ENCODE data around the gene MYD88.

Gene MYD88

GRCh38 chr3:38168151-38169026, 29.9 kb downstream of the MYD88 start:
- no peak for DNase-seq

DNA sequence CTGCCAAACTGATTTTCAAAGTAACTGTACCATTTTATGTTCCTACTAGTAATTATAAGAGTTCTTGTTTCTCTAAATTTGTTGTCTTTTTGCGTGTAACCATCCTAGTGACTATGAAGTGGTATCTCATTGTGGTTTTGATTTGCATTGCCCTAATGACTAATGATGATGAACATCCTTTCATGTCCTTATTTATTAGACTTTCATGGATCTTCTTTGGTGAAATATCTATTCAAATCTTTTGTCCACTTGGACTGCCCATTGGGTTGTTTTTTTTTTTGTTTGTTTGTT, 30.5 kb downstream of the MYD88 start:
- no peak for DNase-seq

DNA sequence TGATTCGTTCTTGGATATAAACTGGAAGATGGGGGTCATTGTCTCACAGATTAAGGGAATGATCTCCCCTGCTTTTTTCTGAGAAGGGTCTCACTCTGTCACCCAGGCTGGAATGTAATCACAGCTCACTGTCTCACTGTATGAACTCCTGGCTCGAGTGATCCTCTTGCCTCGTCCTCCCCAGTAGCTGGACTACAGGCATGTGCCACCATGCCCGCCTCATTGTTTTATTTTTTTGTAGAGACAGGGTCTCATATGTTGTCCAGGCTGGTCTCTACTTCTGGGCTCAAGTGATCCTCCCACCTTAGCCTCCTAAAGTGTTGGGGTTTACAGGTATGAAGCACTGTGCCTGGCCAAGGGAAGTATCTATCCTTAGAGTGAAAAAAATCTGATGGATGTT, 32.3 kb downstream of the MYD88 start:
- no peak for DNase-seq

DNA sequence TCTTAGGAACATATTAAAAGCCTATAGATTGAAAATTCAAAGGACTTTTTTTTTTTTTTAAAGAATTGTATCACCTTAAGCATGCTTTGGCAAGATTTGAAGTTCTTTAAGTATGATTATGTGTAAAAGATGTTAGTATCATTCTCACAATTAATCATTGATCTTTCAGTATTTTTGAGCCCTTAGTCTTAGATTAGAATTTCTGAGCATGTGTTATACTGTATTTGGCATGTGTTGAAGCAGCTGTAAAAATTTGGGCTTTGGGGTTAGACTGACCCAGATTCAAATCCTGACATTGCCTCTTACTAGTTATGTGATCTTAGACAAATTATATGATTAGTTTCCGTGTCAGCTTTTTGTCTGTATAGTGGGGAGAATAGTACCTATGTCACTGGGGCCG, 33.2 kb downstream of the MYD88 start:
- DNase-seq: no peak

- DNase-seq: no peak
Observed at GRCh38 chr3:38173834-38174418, 35.5 kb downstream of the MYD88 start.

- no peak for DNase-seq
Observed at GRCh38 chr3:38177181-38177580, 38.7 kb downstream of the MYD88 start.

GRCh38 chr3:38186781-38187180, 48.3 kb downstream of the MYD88 start:
- no peak for DNase-seq

- no peak for DNase-seq
Observed at GRCh38 chr3:38190481-38190881, 52.0 kb downstream of the MYD88 start.

Measured in T1000 (cell line).